Measurements from ENCODE around the gene ACTMAP. TPM values are rescaled to one million over a fixed set of nuclear protein-coding genes. Genes with fewer than 3 reads are reported as not detected.
A peak's percentile ranks its signal among the peaks of the same experiment; 100 is the strongest.

ACTMAP gene
- total RNA-seq, 1 experiment from 2014 or later = 27.7 TPM

GRCh38 chr19:40786060-40787037 is 36.1 kb upstream of the ACTMAP start:
- Histone ChIP-seq H3K27ac (ENCODE audit: insufficient read length, low read depth, low read length) (no peak overlapping the region), H2BK15ac (ENCODE audit: low read depth, low read length) (no peak overlapping the region), H3K56ac (ENCODE audit: insufficient read length, low read depth, low read length) (no peak overlapping the region), H2BK5ac (ENCODE audit: insufficient read length, low read length) (no peak overlapping the region), H3K4me2 (ENCODE audit: insufficient read depth, insufficient read length, low read length) (no peak overlapping the region), H3K23me2 (ENCODE audit: insufficient read length, low read depth, low read length, poor library complexity, severe bottlenecking) (no peaks in the 10 kb centered on the region), H3K9me3 (ENCODE audit: control insufficient read depth, low read depth, low read length) (no peaks in the 10 kb centered on the region), H3K23ac (ENCODE audit: insufficient read length, low read depth, low read length) (no peak overlapping the region), H3K18ac (ENCODE audit: insufficient read length, low read depth, low read length) (no peak overlapping the region), H2BK12ac (ENCODE audit: insufficient read length, low read depth, low read length) (no peak overlapping the region), H2AFZ (ENCODE audit: low read length) (no peak overlapping the region), H4K8ac (replicated peaks; ENCODE audit: insufficient read length, low read depth, low read length) (no peak overlapping the region), H4K20me1 (ENCODE audit: control insufficient read depth, insufficient read depth, insufficient read length) (no peaks in the 10 kb centered on the region), H3K14ac (ENCODE audit: insufficient read depth, low read length) (no peak overlapping the region), H3T11ph (ENCODE audit: low read length) (no peak overlapping the region), H4K5ac (ENCODE audit: insufficient read length, low read depth, low read length) (no peak overlapping the region), H3K4ac (ENCODE audit: low read depth, low read length) (no peak overlapping the region), H4K91ac (ENCODE audit: insufficient read length, low read depth, low read length) (no peak overlapping the region), H3K79me2 (ENCODE audit: insufficient read depth, low read length) (no peaks in the 10 kb centered on the region), H2BK20ac (ENCODE audit: low read depth, low read length, poor library complexity, severe bottlenecking) (no peak overlapping the region), H3K9ac (ENCODE audit: extremely low read depth, insufficient read length, low read length) (no peak overlapping the region), H3K27me3 (ENCODE audit: insufficient read depth, low read length) (no peaks in the 10 kb centered on the region), H2BK120ac (ENCODE audit: low read depth, low read length, poor library complexity, severe bottlenecking) (no peak overlapping the region), H3K79me1 (ENCODE audit: insufficient read depth, low read depth, low read length, poor library complexity, severe bottlenecking) (no peaks in the 10 kb centered on the region), H3K4me1 (ENCODE audit: insufficient read depth, low read length) (no peaks in the 10 kb centered on the region), H2AK5ac (ENCODE audit: insufficient read length, low read length) (no peak overlapping the region)
- Mint-ChIP-seq H3K27ac (peak overlapping the region in 2 of 3 experiments; percentile 63 to 74; a peak in 2 of 7 replicates), H3K4me3 (no peak overlapping the region), H3K27me3 (ENCODE audit: low read depth) (no peaks in the 10 kb centered on the region), H3K4me1 (peaks cover 4 to 6% of the 10 kb centered on the region in 2 experiments; a peak in 2 of 4 replicates), H3K9me3 (no peaks in the 10 kb centered on the region), H3K36me3 (ENCODE audit: insufficient read depth in 1 of 3, low read depth in 3 of 3) (peaks cover 4 to 23% (median 14%) of the 10 kb centered on the region in 3 experiments; a peak in 5 of 7 replicates)
- WGBS (ENCODE audit: extremely low coverage, insufficient read length, low lambda C conversion rate) = no CpG with 5 or more reads among the region's 25 CpGs
- DNase-seq = no peak
- TF ChIP-seq CTCF (conservative IDR thresholded peaks at IDR 0.05) = no peak

Data from H9 (cell line).